Motor neuron (in vitro differentiated cells): ENCODE measurements around the gene CNGA3. TPM values are rescaled to one million over a fixed set of nuclear protein-coding genes. Genes with fewer than 3 reads are reported as not detected.
A peak's percentile ranks its signal among the peaks of the same experiment; 100 is the strongest.
"Not testable (repeated sequence)": the region's sequence is repeated elsewhere in the genome, so short reads cannot be mapped to it uniquely, and the experiment has no call there.

Source experiments
- ATAC-seq, 8 experiments: fragments of 200-7000 bp; cut with Tn5 transposase; replicated peaks in 6 of 8; 2 replicates each; pipeline ENCODE4 v1.8.0; 2021; ENCODE audit warnings: mild to moderate bottlenecking in 8 of 8, moderate library complexity in 8 of 8
- H3K27ac ChIP-seq, 2 donors: fragments of 250-450 bp; sonication (Bioruptor Pico); 2 replicates each; pipeline ENCODE4 v1.9.0; 2021; ENCODE audit warnings: antibody characterized with exemption in 2 of 2, mild to moderate bottlenecking in 2 of 2, moderate library complexity in 1 of 2
- H3K4me1 ChIP-seq, 2 donors: fragments of 250-450 bp; sonication (Bioruptor Pico); replicated peaks in 1 of 2; 2 replicates each; pipeline ENCODE4 v1.6.1; 2021; ENCODE audit warnings: antibody characterized with exemption in 2 of 2, mild to moderate bottlenecking in 2 of 2, moderate library complexity in 1 of 2
- H3K4me3 ChIP-seq, 5 donors: fragments of 250-450 bp; sonication (Bioruptor Pico); 2 replicates each; pipeline ENCODE4 v1.9.0; 2021; ENCODE audit warnings: antibody characterized with exemption in 5 of 5, mild to moderate bottlenecking in 5 of 5, moderate library complexity in 4 of 5
- WGBS, 10 experiments: fragments of 450-650 bp; shearing (Covaris generic); methylation state at CpG; one replicate each; pipeline ENCODE4 v1.0.0; 2022; 5-methylcytosine and 5-hydroxymethylcytosine counted together
- in situ Hi-C, 9 experiments: fragments of 400-800 bp; cut with MboI; loops; one replicate each; pipeline ENCODE4 v1.15.0; 2021; ENCODE audit warnings: low sequenced_read_pairs in 9 of 9, low pct_unique_long_range_greater_than_20kb in 2 of 9; ENCODE audit not compliant: unreplicated experiment in 9 of 9
- total RNA-seq, 8 experiments: library from RNA; unstranded; fragments of 300-600 nt; gene quantifications; 2 replicates each; pipeline versions ENCODE4 v1.2.3 to v1.2.4, GENCODE V29; 2022

The CNGA3 gene
- 10 to 100 TPM in 1 of 8 experiments, 1 to 10 TPM in 7; 1.1 to 13.5 (median 3.1) TPM for total RNA-seq

- H3K4me3 ChIP-seq, result peak within 1 kb of the TSS; percentile 21 to 41 (median 31)
- H3K4me1 ChIP-seq, result peaks cover 23 to 24% of the 10 kb centered on the region in 2 donors
- 0 to 18% (median 6%) methylated on average over 2 to 15 of the region's 72 CpGs; no CpG with 5 or more reads in 3 of the 10 experiments for whole genome bisulfite sequencing, 10 experiments
- H3K27ac ChIP-seq, result peak within 1 kb of the TSS; percentile 51 to 74
- in situ Hi-C loops, result no loop called here
- ATAC-seq, result peak; percentile 1 to 86 (median 32)
Measured at GRCh38 chr2:98346311-98347236, at the start of gene CNGA3. TSS of gene CNGA3 (plus strand) at chr2:98346456. CDS start at chr2:98369976, 23,520 bp downstream.

DNA sequence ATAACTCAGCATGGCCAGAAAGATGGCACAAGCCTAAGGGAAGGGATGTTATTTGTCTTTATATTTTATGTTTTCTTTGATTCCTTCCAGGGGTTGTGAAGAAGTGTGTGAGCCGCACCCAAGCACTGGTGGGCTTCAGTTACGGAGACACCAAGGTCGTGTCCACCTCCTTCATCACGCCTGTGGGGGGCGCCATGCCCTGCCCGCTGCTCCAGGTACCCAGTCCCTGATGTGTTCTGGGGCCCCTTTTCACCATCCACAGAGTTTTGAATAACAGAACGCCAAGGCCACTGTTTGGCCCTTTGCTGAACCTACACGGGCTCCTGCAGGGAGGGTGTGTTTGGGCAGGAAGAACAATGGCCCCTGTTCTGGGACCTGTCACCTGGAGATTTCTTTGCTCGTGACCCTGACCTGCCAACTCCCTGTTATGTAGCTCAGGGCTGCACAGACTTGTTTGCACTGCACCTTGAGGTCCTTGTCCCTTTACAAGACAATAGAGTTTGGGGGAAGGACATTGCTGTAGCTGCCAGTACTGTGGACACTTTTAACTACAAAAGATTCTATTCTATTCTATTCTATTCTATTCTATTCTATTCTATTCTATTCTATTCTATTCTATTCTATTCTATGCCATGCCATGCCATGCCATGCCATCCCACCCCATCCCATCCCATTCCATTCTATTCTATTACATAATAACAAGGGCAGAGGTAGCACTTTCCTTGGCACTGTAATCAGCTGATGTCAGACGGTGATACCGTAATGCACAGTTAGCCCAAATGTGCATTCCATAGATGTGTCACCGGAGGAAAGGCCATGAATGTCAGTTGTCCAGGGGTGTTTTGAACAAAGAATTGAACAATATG is 48.2 kb upstream of the CNGA3 start:
- ATAC-seq, result peak in 2 of 8 experiments; percentile 66 to 72
- WGBS, 10 experiments, result 0 to 95% (median 60%) methylated on average over 1 to 8 of the region's 12 CpGs; no CpG with 5 or more reads in 3 of the 10 experiments
- Histone ChIP-seq H3K4me1 (peaks cover 6 to 9% of the 10 kb centered on the region in 2 donors), H3K27ac (no peak overlapping the region), H3K4me3 (no peak overlapping the region)
- in situ Hi-C loops, result no loop called here

DNA sequence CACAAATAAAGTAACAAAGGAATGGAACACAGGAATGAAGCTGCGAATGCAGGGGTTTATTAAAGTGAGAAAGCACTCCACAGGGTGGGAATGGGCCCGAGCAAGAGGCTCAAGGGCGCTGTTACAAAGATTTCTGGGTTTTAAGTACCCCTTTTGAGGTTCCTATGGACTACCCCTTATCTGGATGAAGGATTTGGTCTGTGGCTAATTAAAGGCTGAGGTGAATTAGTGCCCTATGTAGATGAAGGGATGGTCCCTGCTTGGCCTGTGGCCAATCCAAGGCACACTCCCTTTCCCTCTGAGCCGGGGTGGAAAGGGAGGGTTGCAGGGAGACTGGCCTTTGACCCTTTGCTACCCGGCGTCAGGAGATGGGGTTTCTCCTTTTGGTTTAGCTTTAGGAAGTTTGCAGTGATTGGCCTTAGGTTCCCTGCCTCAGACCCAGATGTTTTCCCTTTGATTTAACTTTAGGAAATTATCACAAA is 47.5 kb upstream of the CNGA3 start:
- in situ Hi-C loops, result no loop called here
- Histone ChIP-seq H3K4me3 (no peak overlapping the region), H3K4me1 (peaks cover 6 to 9% of the 10 kb centered on the region in 2 donors), H3K27ac (no peak overlapping the region)
- peak in 2 of 8 experiments; percentile 64 to 65 for ATAC-seq
- WGBS, 10 experiments, result 28 to 100% (median 67%) methylated on average over 1 to 5 of the region's 6 CpGs; no CpG with 5 or more reads in 5 of the 10 experiments

- WGBS, 10 experiments, result 20 to 92% (median 71%) methylated on average over 1 to 6 of the region's 8 CpGs; no CpG with 5 or more reads in 2 of the 10 experiments
- Histone ChIP-seq H3K27ac (no peak overlapping the region), H3K4me3 (no peak overlapping the region), H3K4me1 (peaks cover 6 to 9% of the 10 kb centered on the region in 2 donors)
- in situ Hi-C loops, result no loop called here
- peak in 1 of 8 experiments; percentile 61 for ATAC-seq
Measured at GRCh38 chr2:98299211-98299905, 46.9 kb upstream of the CNGA3 start.

DNA sequence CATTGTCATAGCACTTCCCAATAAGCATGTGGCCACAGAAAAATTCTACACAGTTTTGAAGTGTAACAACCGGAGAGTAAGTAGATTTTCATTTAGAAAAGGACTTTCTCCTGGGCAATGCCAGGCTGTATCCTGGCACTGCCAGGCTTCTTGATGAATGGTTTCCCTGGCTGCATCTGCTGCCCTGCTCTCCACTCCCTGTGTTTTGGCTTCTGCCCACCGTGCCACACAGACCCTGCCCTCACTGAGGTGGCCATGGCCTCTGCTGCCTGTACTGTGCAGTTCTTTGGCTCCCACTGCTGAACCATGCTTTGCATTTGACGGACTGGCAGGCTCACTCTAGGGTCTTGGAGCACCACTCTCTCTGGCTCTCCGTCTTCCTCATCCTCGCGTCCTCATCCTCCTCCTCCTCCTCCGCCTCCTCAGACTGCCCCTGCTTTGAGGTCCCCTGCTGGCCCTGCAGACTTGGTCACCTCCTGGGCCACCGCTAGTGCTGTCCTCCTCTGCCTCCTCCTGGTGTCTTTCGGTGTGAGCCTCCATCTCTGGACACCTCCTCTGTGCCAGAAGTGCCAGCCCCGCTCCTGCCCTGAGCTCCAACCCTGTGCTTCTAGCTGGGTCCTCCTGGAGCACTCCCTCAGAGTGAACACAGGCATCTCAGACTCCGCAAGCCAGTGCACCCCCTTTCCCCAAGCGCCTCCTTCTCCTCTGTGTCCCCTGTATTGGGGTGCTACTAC is 45.9 kb upstream of the CNGA3 start:
- Histone ChIP-seq H3K4me3 (no peak overlapping the region), H3K4me1 (peaks cover 6 to 9% of the 10 kb centered on the region in 2 donors), H3K27ac (no peak overlapping the region)
- in situ Hi-C loops, result no loop called here
- no peak for ATAC-seq
- 35 to 100% (median 83%) methylated on average over 1 to 7 of the region's 12 CpGs for WGBS, 10 experiments

DNA sequence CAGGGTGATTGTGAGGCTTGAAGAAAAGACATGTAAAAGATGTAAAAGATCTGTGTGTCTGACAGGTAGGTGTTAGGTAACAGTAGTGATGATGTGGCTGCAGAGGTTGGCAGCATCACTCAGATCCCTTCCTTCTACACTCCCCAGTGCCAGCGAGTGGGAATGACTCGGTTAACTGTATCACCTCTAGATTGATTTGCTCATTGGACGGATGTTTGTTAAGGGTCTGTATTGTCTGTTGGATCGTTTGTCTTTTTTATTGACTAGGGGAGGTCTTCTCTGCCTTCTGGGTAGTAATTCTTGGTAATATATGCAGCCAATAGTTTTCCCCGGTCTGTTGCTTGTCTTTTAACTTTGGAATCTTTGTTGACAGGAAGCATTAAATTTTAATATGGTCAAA is 44.8 kb upstream of the CNGA3 start:
- in situ Hi-C loops, result no loop called here
- Histone ChIP-seq H3K27ac (no peak overlapping the region), H3K4me3 (no peak overlapping the region), H3K4me1 (peaks cover 6 to 9% of the 10 kb centered on the region in 2 donors)
- WGBS, 10 experiments, result 10 to 53% (median 28%) methylated on average over 1 to 5 of the region's 5 CpGs
- ATAC-seq, result peak in 3 of 8 experiments; percentile 31 to 69 (median 67)

DNA sequence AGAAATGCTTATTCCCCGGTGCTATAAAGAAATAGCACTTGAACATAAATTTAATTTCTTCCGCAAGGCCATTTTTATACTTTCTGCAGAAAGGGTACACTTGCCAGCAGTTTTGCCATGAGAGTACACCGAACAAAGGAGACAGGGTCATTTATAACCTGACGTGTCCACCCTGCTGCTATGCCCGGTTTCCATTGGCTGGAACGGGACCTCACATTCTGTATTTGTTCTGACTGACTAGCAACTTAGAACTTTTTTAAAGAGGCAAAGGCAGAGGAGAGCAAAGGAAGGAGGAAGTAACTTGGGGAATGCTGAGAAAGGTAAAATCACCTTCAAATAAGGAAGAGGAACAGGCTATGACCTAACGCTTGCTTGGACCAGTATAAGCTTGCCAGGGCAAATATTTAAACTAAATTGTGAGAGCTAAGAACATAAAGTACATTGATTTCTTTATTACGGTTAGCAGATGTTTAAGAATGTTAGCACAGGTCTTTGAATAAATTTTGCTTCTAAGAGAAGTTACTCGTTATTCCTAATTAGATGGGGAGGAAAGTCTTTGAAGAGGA is 39.0 kb upstream of the CNGA3 start:
- H3K4me3 ChIP-seq, in situ Hi-C loops, ATAC-seq, H3K27ac ChIP-seq: not testable (repeated sequence)
- WGBS, 10 experiments, result 61 to 87% (median 71%) methylated on average over 1 to 9 of the region's 9 CpGs
- H3K4me1 ChIP-seq, result peaks cover 6 to 11% of the 10 kb centered on the region in 2 donors

DNA sequence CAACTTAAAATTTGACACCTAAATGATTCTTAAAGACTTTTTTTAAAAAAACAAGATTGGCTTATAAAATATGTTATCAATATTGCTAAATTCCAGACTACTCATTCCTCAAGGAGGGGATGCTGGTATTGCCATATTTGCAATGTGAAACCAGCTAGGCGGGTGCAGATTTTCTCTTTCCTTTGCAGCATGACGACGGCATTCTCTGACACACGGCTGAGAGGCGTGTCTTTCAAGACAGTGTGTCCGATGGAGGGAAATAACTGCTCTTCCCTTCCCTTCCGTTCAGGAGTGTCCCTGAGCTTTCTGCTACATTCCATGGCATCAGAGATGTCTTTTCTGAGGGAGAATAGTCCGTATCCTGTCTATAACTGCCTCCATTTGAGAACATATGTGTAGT is 38.2 kb upstream of the CNGA3 start:
- 7 to 93% (median 83%) methylated on average over 3 to 8 of the region's 8 CpGs; no CpG with 5 or more reads in 5 of the 10 experiments for WGBS, 10 experiments
- in situ Hi-C loops, result no loop called here
- Histone ChIP-seq H3K4me1 (peaks cover 6 to 11% of the 10 kb centered on the region in 2 donors), H3K27ac (no peak overlapping the region), H3K4me3 (no peak overlapping the region)
- ATAC-seq, result peak in 3 of 8 experiments; percentile 59 to 99 (median 98)

DNA sequence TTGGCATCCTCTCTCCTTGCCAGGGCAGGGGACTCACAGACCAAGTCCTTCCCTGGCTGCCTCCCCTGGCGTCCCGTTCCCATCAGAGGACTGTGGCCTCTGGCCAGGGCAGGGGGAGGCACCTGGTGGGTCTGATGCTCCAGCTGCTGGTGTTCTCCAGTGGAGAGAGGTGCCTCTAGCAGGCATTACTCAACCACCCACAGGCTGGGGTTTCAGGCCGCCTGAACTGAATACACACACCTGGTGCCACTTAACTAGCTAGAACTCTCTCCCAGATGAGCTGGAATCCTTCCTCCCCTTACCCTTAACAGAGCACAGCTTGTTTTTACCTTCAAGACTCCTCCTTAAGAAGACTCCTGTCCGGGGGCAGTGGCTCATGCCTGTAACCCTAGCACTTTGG is 37.7 kb upstream of the CNGA3 start:
- Histone ChIP-seq H3K4me1 (peaks cover 6 to 11% of the 10 kb centered on the region in 2 donors), H3K4me3 (no peak overlapping the region), H3K27ac (no peak overlapping the region)
- in situ Hi-C loops, result no loop called here
- peak in 3 of 8 experiments; percentile 12 to 40 (median 37) for ATAC-seq
- WGBS, 10 experiments, result 40 to 95% (median 80%) methylated on average over 1 to 3 of the region's 4 CpGs; no CpG with 5 or more reads in 5 of the 10 experiments

GRCh38 chr2:98309580-98309979 is 36.7 kb upstream of the CNGA3 start:
- in situ Hi-C loops, result no loop called here
- WGBS, 10 experiments, result 52 to 88% (median 80%) methylated on average over 2 to 9 of the region's 11 CpGs; no CpG with 5 or more reads in 1 of the 10 experiments
- peak in 5 of 8 experiments; percentile 32 to 72 (median 51) for ATAC-seq

GRCh38 chr2:98310010-98310409 is 36.2 kb upstream of the CNGA3 start:
- H3K27ac ChIP-seq, result no peak overlapping the region
- H3K4me1 ChIP-seq, result peaks cover 6 to 11% of the 10 kb centered on the region in 2 donors
- 20 to 100% (median 57%) methylated on average over 1 to 3 of the region's 4 CpGs; no CpG with 5 or more reads in 3 of the 10 experiments for WGBS, 10 experiments
- in situ Hi-C loops, result no loop called here
- H3K4me3 ChIP-seq, result no peak overlapping the region
- no peak for ATAC-seq

More at GRCh38 chr2:98309580-98309979, 36.7 kb upstream of the CNGA3 start:
- Histone ChIP-seq H3K4me3 (no peak overlapping the region), H3K27ac (no peak overlapping the region), H3K4me1 (peaks cover 6 to 11% of the 10 kb centered on the region in 2 donors)
